PC-9 (cell line): Measurements from ENCODE around the gene SMARCA5. TPM values are rescaled to one million over a fixed set of nuclear protein-coding genes. Genes with fewer than 3 reads are reported as not detected.

ENCODE experiments used
- Bru-seq: library from RNA; stranded (reverse); fragments of 400-500 nt; gene quantifications from one replicate; lab custom pipeline; 2021; lab: Mats Ljungman, UMichigan
- BruChase-seq, 2 experiments: library from RNA; stranded (reverse); fragments of 400-500 nt; gene quantifications; one replicate each; lab custom pipeline; 2021; lab: Mats Ljungman, UMichigan
- BruUV-seq: library from RNA; stranded (reverse); fragments of 400-500 nt; replicated peaks from 2 replicates; lab custom pipeline; 2021; lab: Mats Ljungman, UMichigan
- CTCF ChIA-PET: fragments of 300-600 bp; sonication (Branson Sonifier 250); formaldehyde crosslinking; loops from one replicate; lab custom pipeline; 2022; ENCODE audit warnings: antibody characterized with exemption; lab: Charles Lee
- POLR2A ChIA-PET: fragments of 300-600 bp; sonication (Branson Sonifier 250); formaldehyde crosslinking; loops from one replicate; lab custom pipeline; 2022; ENCODE audit warnings: antibody characterized with exemption; ENCODE audit not compliant: unreplicated experiment; lab: Charles Lee
- DNase-seq, 2 experiments: peaks; one replicate each; pipeline versions ENCODE4 v3.0.0 to v3.0.0-alpha.2; 2015 to 2022; ENCODE audit warnings: mixed read lengths in 1 of 2
- H2AFZ ChIP-seq: fragments of 200-600 bp; sonication (generic); 2 replicates; pipeline ENCODE4 v1.8.1; 2017; ENCODE audit warnings: antibody characterized with exemption
- H3F3A ChIP-seq: fragments of 200-600 bp; sonication (generic); 2 replicates; pipeline ENCODE4 v1.8.1; 2017; ENCODE audit warnings: antibody characterized with exemption, mild to moderate bottlenecking, low read depth; ENCODE audit not compliant: insufficient read depth
- H3K27ac ChIP-seq: fragments of 200-600 bp; sonication (generic); 2 replicates; pipeline ENCODE4 v1.6.1; 2016; ENCODE audit warnings: mixed run types
- H3K27me3 ChIP-seq: fragments of 200-600 bp; sonication (generic); 2 replicates; pipeline ENCODE4 v1.6.1; 2016; ENCODE audit warnings: low read depth, mixed run types; ENCODE audit not compliant: insufficient read depth
- H3K36me3 ChIP-seq: fragments of 200-600 bp; sonication (generic); 2 replicates; pipeline ENCODE4 v1.6.1; 2016; ENCODE audit warnings: low read depth, mixed run types
- H3K4me1 ChIP-seq: fragments of 200-600 bp; sonication (generic); replicated peaks from 2 replicates; pipeline ENCODE4 v1.6.1; 2016; ENCODE audit warnings: mixed run types; ENCODE audit not compliant: insufficient read depth
- H3K4me2 ChIP-seq: fragments of 200-600 bp; sonication (generic); 2 replicates; pipeline ENCODE4 v1.6.1; 2017; ENCODE audit warnings: mixed run types
- H3K4me3 ChIP-seq: fragments of 200-600 bp; sonication (generic); 2 replicates; pipeline ENCODE4 v1.6.1; 2016; ENCODE audit warnings: mixed run types
- H3K79me2 ChIP-seq: fragments of 200-600 bp; sonication (generic); 2 replicates; pipeline ENCODE4 v1.6.1; 2017; ENCODE audit warnings: low read depth, mixed run types
- H3K9me2 ChIP-seq: fragments of 200-600 bp; sonication (generic); 2 replicates; pipeline ENCODE4 v1.8.1; 2017; ENCODE audit warnings: mild to moderate bottlenecking; ENCODE audit not compliant: insufficient read depth
- H3K9me3 ChIP-seq: fragments of 200-600 bp; sonication (generic); 2 replicates; pipeline ENCODE4 v1.8.1; 2016; ENCODE audit warnings: low read depth; ENCODE audit not compliant: insufficient read depth
- H4K20me1 ChIP-seq: fragments of 200-600 bp; sonication (generic); 2 replicates; pipeline ENCODE4 v1.8.1; 2017; ENCODE audit not compliant: insufficient read depth
- EZH2 ChIP-seq: fragments of 200-600 bp; sonication (generic); IDR thresholded peaks from 2 replicates; pipeline ENCODE4 v1.8.0; 2017; ENCODE audit warnings: antibody characterized with exemption, low read depth
- intact Hi-C: fragments of 100-400 bp; cut with micrococcal nuclease; formaldehyde crosslinking; loops from one replicate; pipeline ENCODE4 v1.10.0; 2022; ENCODE audit not compliant: unreplicated experiment
- long read RNA-seq: library from polyadenylated mRNA; stranded (forward); transcript quantifications from one replicate; pipeline ENCODE4 v2.0.0, GENCODE V29; 2022
- total RNA-seq: library from RNA; stranded (reverse); gene quantifications from 2 replicates; pipeline ENCODE4 v1.2.3, GENCODE V29; 2021
- TF ChIP-seq, protein P1 (sequence below): fragments of 200-600 bp; sonication (generic); conservative IDR thresholded peaks from 2 replicates; pipeline ENCODE4 v1.6.1; 2017; ENCODE audit warnings: mixed run types, antibody characterized with exemption, mild to moderate bottlenecking, moderate library complexity

The SMARCA5 gene, protein sequence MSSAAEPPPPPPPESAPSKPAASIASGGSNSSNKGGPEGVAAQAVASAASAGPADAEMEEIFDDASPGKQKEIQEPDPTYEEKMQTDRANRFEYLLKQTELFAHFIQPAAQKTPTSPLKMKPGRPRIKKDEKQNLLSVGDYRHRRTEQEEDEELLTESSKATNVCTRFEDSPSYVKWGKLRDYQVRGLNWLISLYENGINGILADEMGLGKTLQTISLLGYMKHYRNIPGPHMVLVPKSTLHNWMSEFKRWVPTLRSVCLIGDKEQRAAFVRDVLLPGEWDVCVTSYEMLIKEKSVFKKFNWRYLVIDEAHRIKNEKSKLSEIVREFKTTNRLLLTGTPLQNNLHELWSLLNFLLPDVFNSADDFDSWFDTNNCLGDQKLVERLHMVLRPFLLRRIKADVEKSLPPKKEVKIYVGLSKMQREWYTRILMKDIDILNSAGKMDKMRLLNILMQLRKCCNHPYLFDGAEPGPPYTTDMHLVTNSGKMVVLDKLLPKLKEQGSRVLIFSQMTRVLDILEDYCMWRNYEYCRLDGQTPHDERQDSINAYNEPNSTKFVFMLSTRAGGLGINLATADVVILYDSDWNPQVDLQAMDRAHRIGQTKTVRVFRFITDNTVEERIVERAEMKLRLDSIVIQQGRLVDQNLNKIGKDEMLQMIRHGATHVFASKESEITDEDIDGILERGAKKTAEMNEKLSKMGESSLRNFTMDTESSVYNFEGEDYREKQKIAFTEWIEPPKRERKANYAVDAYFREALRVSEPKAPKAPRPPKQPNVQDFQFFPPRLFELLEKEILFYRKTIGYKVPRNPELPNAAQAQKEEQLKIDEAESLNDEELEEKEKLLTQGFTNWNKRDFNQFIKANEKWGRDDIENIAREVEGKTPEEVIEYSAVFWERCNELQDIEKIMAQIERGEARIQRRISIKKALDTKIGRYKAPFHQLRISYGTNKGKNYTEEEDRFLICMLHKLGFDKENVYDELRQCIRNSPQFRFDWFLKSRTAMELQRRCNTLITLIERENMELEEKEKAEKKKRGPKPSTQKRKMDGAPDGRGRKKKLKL
- total RNA-seq (34.4 and 40.5 TPM in 2 replicates), Bru-seq, nascent RNA (percentile 93 among the genes with signal in this experiment), BruChase-seq, experiment 1, labeled RNA remaining after a 2-hour chase (percentile 90 among the genes with signal in this experiment), BruChase-seq, experiment 2, labeled RNA remaining after a 6-hour chase (percentile 96 among the genes with signal in this experiment)
- long read RNA-seq, full-length matches to known transcripts, result 156 of 181 reads
- long read RNA-seq, partial matches to known transcripts, result 7 of 181 reads
- long read RNA-seq, other reads (novel, unspliced or antisense), result 18 of 181 reads

DNA sequence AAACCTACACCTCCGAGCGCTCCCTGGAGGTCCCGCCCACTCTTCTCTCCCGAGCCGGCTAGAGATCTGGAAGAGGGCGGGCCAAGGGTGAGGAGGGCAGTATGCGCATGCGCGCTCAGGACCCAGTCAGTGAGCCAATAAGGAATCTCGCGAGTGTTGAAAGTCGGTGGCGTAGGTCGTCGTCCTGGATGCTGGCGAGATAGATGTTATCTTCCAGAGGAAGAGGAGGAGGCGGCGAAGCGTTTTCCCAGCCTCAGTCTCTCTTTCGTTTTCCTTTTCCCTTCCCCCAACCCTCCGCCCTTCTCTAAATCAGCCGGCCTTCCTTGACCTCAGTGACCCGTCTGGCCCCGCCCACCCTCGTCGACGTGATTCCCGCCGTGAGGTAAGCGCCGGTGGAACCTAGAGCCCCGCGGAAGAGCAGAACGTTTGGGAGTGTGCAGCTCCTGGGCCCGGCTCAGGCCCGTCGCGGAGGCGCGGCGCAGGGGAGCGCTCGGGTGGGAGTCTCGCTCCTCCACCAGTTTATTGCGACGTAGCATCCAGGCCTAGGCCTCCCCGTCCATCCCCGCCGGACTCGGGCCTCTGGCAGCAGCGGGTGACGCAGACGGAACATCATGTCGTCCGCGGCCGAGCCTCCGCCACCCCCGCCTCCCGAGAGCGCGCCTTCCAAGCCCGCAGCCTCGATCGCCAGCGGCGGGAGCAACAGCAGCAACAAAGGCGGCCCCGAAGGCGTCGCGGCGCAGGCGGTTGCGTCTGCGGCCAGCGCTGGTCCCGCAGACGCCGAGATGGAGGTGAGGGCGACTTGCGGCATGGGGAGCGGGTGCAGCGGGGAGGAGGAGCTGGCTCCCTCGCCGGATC, at the start of gene SMARCA5:
Gene SMARCA5, plus strand, starts transcription at position 389 of the 855 bp plus-strand sequence. Its CDS starts 223 bp downstream, at position 612.
- Histone ChIP-seq H2AFZ (peak within 1 kb of the TSS; percentile 88), H3K9me3 (no peaks in the 10 kb centered on the region), H3K79me2 (peaks cover 45% of the 10 kb centered on the region), H3K27me3 (no peaks in the 10 kb centered on the region), H3K36me3 (0 out of 2 replicates have a peak, but pooled peaks cover 7% of the 10 kb centered on the region), H3K9me2 (no peaks in the 10 kb centered on the region), H3K4me3 (peak within 1 kb of the TSS; percentile 93), H3K27ac (peak within 1 kb of the TSS; percentile 81), H3F3A (peaks cover 5% of the 10 kb centered on the region; the same call in 1 of the 2 replicates), H3K4me2 (peak within 1 kb of the TSS; percentile 73), H4K20me1 (peaks cover 28% of the 10 kb centered on the region), H3K4me1 (peaks cover 13% of the 10 kb centered on the region)
- TF ChIP-seq EZH2, result no peak
- TF ChIP-seq, protein P1, sequence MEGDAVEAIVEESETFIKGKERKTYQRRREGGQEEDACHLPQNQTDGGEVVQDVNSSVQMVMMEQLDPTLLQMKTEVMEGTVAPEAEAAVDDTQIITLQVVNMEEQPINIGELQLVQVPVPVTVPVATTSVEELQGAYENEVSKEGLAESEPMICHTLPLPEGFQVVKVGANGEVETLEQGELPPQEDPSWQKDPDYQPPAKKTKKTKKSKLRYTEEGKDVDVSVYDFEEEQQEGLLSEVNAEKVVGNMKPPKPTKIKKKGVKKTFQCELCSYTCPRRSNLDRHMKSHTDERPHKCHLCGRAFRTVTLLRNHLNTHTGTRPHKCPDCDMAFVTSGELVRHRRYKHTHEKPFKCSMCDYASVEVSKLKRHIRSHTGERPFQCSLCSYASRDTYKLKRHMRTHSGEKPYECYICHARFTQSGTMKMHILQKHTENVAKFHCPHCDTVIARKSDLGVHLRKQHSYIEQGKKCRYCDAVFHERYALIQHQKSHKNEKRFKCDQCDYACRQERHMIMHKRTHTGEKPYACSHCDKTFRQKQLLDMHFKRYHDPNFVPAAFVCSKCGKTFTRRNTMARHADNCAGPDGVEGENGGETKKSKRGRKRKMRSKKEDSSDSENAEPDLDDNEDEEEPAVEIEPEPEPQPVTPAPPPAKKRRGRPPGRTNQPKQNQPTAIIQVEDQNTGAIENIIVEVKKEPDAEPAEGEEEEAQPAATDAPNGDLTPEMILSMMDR, result no peak
- TSS peak; percentile 49 for BruUV-seq
- intact Hi-C loops, result loop anchor here (1.0 kb wide), 2 partner anchors 177 to 329 kb away; partner anchors contain the start of genes GAB1 and USP38
- peak; percentile 90 to 96 for DNase-seq
- POLR2A ChIA-PET, result interaction anchor here (0.5 to 0.7 kb wide), 4 partner anchors 168 to 1800 kb away, joined by 3 to 9 read pairs (median 3); no protein-coding TSS in a partner anchor
- CTCF ChIA-PET, result interaction anchor here (0.6 kb wide), 1 partner anchor 59 kb away, joined by 4 read pairs; no protein-coding TSS in a partner anchor

DNA sequence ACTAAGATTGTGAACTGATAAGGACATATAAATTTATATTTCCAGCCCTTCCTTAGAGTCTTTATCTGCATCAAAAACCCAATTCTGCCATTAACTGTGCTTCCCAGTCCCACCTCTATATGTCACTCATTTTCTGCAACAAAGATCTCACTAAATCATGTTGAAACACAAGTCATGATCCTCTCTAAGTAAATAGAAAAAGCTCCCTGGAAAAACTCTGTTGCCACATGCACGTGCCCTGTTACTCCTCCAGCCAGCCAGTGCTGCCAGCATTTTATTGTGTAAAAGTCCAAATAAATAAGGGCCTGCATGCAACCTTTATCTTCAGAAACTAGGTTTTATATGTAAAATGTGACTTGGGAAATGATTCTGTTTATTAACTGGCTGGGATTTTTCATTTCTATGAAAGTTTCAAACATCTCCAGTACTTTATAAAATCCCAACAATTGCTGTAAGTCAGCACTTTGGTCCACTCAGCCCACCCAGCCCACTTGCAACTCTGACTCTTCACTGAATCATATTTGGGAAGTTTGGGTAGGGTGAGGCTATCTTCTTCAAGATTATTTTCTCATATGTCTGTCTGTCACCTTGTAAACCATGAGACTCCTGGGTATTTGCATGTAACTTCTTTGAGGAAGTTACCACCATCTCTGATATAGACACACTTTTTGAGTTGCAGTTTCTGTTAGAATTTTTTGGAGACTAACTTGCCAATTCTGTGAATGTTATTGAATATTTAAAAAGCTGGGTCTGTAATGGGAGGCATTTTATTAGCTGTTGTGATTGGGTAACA, 40.0 kb upstream of the SMARCA5 start:
- Histone ChIP-seq H3K9me3 (no peaks in the 10 kb centered on the region), H3K4me1 (no peaks in the 10 kb centered on the region), H3K9me2 (no peaks in the 10 kb centered on the region), H3K36me3 (no peaks in the 10 kb centered on the region), H4K20me1 (no peaks in the 10 kb centered on the region), H3K4me3 (no peak overlapping the region), H3K27me3 (no peaks in the 10 kb centered on the region), H3F3A (no peaks in the 10 kb centered on the region), H2AFZ (no peak overlapping the region), H3K4me2 (no peak overlapping the region), H3K79me2 (no peaks in the 10 kb centered on the region), H3K27ac (no peak overlapping the region)
- DNase-seq, result no peak
- intact Hi-C loops, result no loop called here
- ChIA-PET CTCF (no interaction called here), POLR2A (no interaction called here)
- TF ChIP-seq, protein P1, result no peak
- no peak for TF ChIP-seq EZH2
- BruUV-seq, result no TSS peak
